ENCODE measurements around the gene LONRF2.

DNA sequence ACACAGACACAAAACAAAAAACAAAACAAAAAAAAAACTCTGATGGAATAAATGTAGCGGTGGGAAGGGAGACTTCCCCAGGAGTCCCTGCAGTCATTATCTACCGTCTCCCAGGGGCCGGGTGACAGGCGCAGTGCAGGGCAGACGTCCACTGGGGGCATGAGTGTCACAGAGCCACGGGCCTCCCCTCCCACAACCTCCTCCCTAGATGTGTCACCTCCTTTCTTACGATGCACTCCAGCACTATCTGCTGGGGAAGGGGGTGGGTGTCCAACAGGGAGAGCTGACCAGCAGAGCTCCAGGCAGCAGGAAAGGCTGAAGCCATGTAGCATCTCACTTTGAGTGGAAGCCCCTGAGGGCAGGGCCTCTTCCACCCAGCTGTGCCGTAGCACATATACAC is 84.5 kb downstream of the LONRF2 start:
- TF ChIP-seq, protein P1, sequence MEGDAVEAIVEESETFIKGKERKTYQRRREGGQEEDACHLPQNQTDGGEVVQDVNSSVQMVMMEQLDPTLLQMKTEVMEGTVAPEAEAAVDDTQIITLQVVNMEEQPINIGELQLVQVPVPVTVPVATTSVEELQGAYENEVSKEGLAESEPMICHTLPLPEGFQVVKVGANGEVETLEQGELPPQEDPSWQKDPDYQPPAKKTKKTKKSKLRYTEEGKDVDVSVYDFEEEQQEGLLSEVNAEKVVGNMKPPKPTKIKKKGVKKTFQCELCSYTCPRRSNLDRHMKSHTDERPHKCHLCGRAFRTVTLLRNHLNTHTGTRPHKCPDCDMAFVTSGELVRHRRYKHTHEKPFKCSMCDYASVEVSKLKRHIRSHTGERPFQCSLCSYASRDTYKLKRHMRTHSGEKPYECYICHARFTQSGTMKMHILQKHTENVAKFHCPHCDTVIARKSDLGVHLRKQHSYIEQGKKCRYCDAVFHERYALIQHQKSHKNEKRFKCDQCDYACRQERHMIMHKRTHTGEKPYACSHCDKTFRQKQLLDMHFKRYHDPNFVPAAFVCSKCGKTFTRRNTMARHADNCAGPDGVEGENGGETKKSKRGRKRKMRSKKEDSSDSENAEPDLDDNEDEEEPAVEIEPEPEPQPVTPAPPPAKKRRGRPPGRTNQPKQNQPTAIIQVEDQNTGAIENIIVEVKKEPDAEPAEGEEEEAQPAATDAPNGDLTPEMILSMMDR (IDR thresholded peaks at IDR 0.05), result no peak
- no peak for TF ChIP-seq POLR2A (IDR thresholded peaks at IDR 0.05)
